GM18519 (cell line): Measurements from ENCODE around the gene IQSEC3.

Source experiments
- ATAC-seq: cut with Tn5 transposase; IDR thresholded peaks from one replicate; pipeline ENCODE4 v1.9.1; 2021; ENCODE audit warnings: mild to moderate bottlenecking, moderate library complexity; ENCODE audit not compliant: unreplicated experiment, low FRiP score

Gene IQSEC3

GRCh38 chr12:108594-108993 lies 42.0 kb downstream of the IQSEC3 start:
- no peak for ATAC-seq

- no peak for ATAC-seq
Measured at GRCh38 chr12:109446-109845, 42.9 kb downstream of the IQSEC3 start.

- ATAC-seq = no peak
Measured at GRCh38 chr12:109872-110271, 43.3 kb downstream of the IQSEC3 start.

GRCh38 chr12:111699-112493 lies 45.3 kb downstream of the IQSEC3 start:
- no peak for ATAC-seq

- ATAC-seq = no peak
Measured at GRCh38 chr12:113347-113746, 46.8 kb downstream of the IQSEC3 start.

- no peak for ATAC-seq
Measured at GRCh38 chr12:114626-115211, 48.2 kb downstream of the IQSEC3 start.

- no peak for ATAC-seq
Measured at GRCh38 chr12:115518-115917, 49.0 kb downstream of the IQSEC3 start.

GRCh38 chr12:115960-116915 lies 49.7 kb downstream of the IQSEC3 start:
- ATAC-seq = no peak

- ATAC-seq = no peak
Measured at GRCh38 chr12:117311-117710, 50.7 kb downstream of the IQSEC3 start.

- ATAC-seq = no peak
Measured at GRCh38 chr12:117816-118345, 51.3 kb downstream of the IQSEC3 start.

GRCh38 chr12:118591-118990 lies 52.0 kb downstream of the IQSEC3 start:
- ATAC-seq = no peak

- ATAC-seq = no peak
Measured at GRCh38 chr12:120951-121350, 54.4 kb downstream of the IQSEC3 start.

GRCh38 chr12:121647-122046 lies 55.1 kb downstream of the IQSEC3 start:
- ATAC-seq = no peak

GRCh38 chr12:125075-125474 lies 58.5 kb downstream of the IQSEC3 start:
- no peak for ATAC-seq

GRCh38 chr12:125566-125965 lies 59.0 kb downstream of the IQSEC3 start:
- ATAC-seq = no peak

- no peak for ATAC-seq
Measured at GRCh38 chr12:128079-128478, 61.5 kb downstream of the IQSEC3 start.

GRCh38 chr12:129001-129400 lies 62.4 kb downstream of the IQSEC3 start:
- no peak for ATAC-seq

GRCh38 chr12:130519-130918 lies 64.0 kb downstream of the IQSEC3 start:
- no peak for ATAC-seq

- ATAC-seq = no peak
Measured at GRCh38 chr12:131008-131407, 64.4 kb downstream of the IQSEC3 start.

- ATAC-seq = no peak
Measured at GRCh38 chr12:131732-132495, 65.3 kb downstream of the IQSEC3 start.
